ENCODE data around the gene R3HDML. TPM values are rescaled to one million over a fixed set of nuclear protein-coding genes. Genes with fewer than 3 reads are reported as not detected.

Gene R3HDML
- total and polyA plus RNA-seq, 10 of the 15 experiments (the other 5 are each of a cell fraction or from before 2014, with no cell fraction given): not detected

- 8% methylated on average over 2 of the region's 2 CpGs for WGBS (ENCODE audit: insufficient coverage, insufficient replicate concordance, low lambda C conversion rate, missing lambda C conversion rate)
- ChIA-PET SMC1A (ENCODE audit: uncharacterized antibody, unreplicated experiment) (no interaction called here), RAD21 (ENCODE audit: unreplicated experiment) (no interaction called here), POLR2A (no interaction called here), CTCF (no interaction called here)
- H3K9ac ChIP-seq (ENCODE audit: control insufficient read depth, insufficient read depth, low read length): no peak overlapping the region
- H2AFZ ChIP-seq (ENCODE audit: control insufficient read depth, low read depth, low read length): no peak overlapping the region
- in situ Hi-C loops (cut with MboI) (no loop called here), intact Hi-C loops (cut with micrococcal nuclease; ENCODE audit: unreplicated experiment) (no loop called here)
- H3K79me2 ChIP-seq (ENCODE audit: control insufficient read depth, insufficient read depth, low read length): no peaks in the 10 kb centered on the region
- no peaks in the 10 kb centered on the region for H3K4me1 ChIP-seq (ENCODE audit: control insufficient read depth, insufficient read depth, low read length)
- FAIRE-seq (no peak), DNase-seq (ENCODE audit: low read depth, low spot score) (no peak), ATAC-seq (no peak)
- no peak overlapping the region for H3K27ac ChIP-seq (ENCODE audit: control insufficient read depth, insufficient read depth)
- H3K4me2 ChIP-seq (ENCODE audit: control insufficient read depth, insufficient read depth): no peak overlapping the region
- H4K20me1 ChIP-seq (ENCODE audit: control insufficient read depth, insufficient read depth): no peaks in the 10 kb centered on the region
- BruUV-seq (replicated peaks): no TSS peak
- H3K9me3 ChIP-seq (replicated peaks; ENCODE audit: control insufficient read depth, insufficient read depth, low read length): no peaks in the 10 kb centered on the region
- TF ChIP-seq SRF (IDR thresholded peaks at IDR 0.05; ENCODE audit: low read depth in 2 of 2, low read length in 2 of 2) (no peak), KAT2A (conservative IDR thresholded peaks at IDR 0.05; ENCODE audit: control insufficient read depth, low read depth, low read length) (no peak), POLR2AphosphoS5 (IDR thresholded peaks at IDR 0.05; ENCODE audit: low read length) (no peak), NKRF (conservative IDR thresholded peaks at IDR 0.05) (no peak), ZNF207 (IDR thresholded peaks at IDR 0.05; ENCODE audit: borderline replicate concordance) (no peak), SPI1 (IDR thresholded peaks at IDR 0.05; ENCODE audit: borderline replicate concordance, insufficient read depth, low read depth, low read length) (no peak), HDGF (IDR thresholded peaks at IDR 0.05) (no peak), GATAD2B (conservative IDR thresholded peaks at IDR 0.05; ENCODE audit: low read depth) (no peak), SMAD1 (IDR thresholded peaks at IDR 0.05; ENCODE audit: low read depth, partially characterized antibody) (no peak), MEF2A (IDR thresholded peaks at IDR 0.05; ENCODE audit: insufficient read depth, low read depth, low read length) (no peak), TARDBP (IDR thresholded peaks at IDR 0.05; ENCODE audit: borderline replicate concordance) (no peak), EP300 (IDR thresholded peaks at IDR 0.05; ENCODE audit: borderline replicate concordance in 1 of 2, control insufficient read depth in 1 of 2, low read depth in 2 of 2, low read length in 2 of 2) (no peak), PRDM15 (CRISPR knock-in tag; IDR thresholded peaks at IDR 0.05) (no peak)
- H3K27me3 ChIP-seq (replicated peaks in 1 of 2; ENCODE audit: control insufficient read depth in 2 of 2, insufficient read depth in 2 of 2, low read length in 1 of 2): peaks cover 0 to 3% of the 10 kb centered on the region in 2 experiments; a peak in 3 of 4 replicates
- no peak overlapping the region for H3K4me3 ChIP-seq
- no peaks in the 10 kb centered on the region for H3K36me3 ChIP-seq (ENCODE audit: control insufficient read depth in 2 of 2, insufficient read depth in 2 of 2, low read length in 1 of 2)
Observed at GRCh38 chr20:44335675-44336074, 1.2 kb upstream of the R3HDML start.
